H1 (cell line): Measurements from ENCODE around the gene CCDC136.

Source experiments
- ATF3 ChIP-seq: IDR thresholded peaks from 2 replicates; pipeline ENCODE4 v1.6.1; 2011; ENCODE audit warnings: low read depth, mild to moderate bottlenecking, low read length; ENCODE audit not compliant: insufficient read depth
- CBX8 ChIP-seq: fragments of 300-800, 300-1000 bp; sonication (generic); IDR thresholded peaks from 2 replicates; pipeline ENCODE4 v1.7.1; 2016; ENCODE audit warnings: low read depth, low read length, borderline replicate concordance
- CTCF ChIP-seq, 3 experiments: IDR thresholded peaks; 1 replicate in 2 of 3; 2 replicates in 1 of 3; pipeline versions ENCODE4 v1.5.1 to v1.6.1; 2011; ENCODE audit warnings: low read length in 3 of 3, mild to moderate bottlenecking in 3 of 3, inconsistent platforms in 2 of 3, low read depth in 1 of 3, moderate library complexity in 1 of 3; ENCODE audit not compliant: insufficient read depth in 1 of 3; ENCODE audit errors: control extremely low read depth in 1 of 3
- EZH2 ChIP-seq: fragments of 200-600 bp; sonication (generic); IDR thresholded peaks from 2 replicates; pipeline ENCODE4 v1.7.1; 2012; ENCODE audit warnings: low read depth, mild to moderate bottlenecking, moderate library complexity, low read length, inconsistent platforms; ENCODE audit not compliant: severe bottlenecking
- FOSL1 ChIP-seq: IDR thresholded peaks from 2 replicates; pipeline ENCODE4 v1.6.1; 2011; ENCODE audit warnings: mild to moderate bottlenecking, low read depth, low read length, moderate library complexity; ENCODE audit not compliant: insufficient read depth
- GTF2F1 ChIP-seq: IDR thresholded peaks from 2 replicates; pipeline ENCODE4 v1.6.1; 2012; ENCODE audit warnings: low read depth, low read length, improper control_type of control experiment, borderline replicate concordance
- MAX ChIP-seq: IDR thresholded peaks from 2 replicates; pipeline ENCODE4 v1.6.1; 2012; ENCODE audit warnings: inconsistent platforms
- POLR2A ChIP-seq, 2 experiments: IDR thresholded peaks; 1 replicate in 1 of 2; 2 replicates in 1 of 2; pipeline ENCODE4 v1.6.1; 2011; ENCODE audit warnings: low read depth in 2 of 2, low read length in 2 of 2, mild to moderate bottlenecking in 2 of 2; ENCODE audit errors: control extremely low read depth in 1 of 2
- POLR2AphosphoS5 ChIP-seq: IDR thresholded peaks from 2 replicates; pipeline ENCODE4 v1.6.1; 2011; ENCODE audit warnings: low read depth, low read length
- RAD21 ChIP-seq, 2 experiments: IDR thresholded peaks in 1 of 2; conservative IDR thresholded peaks in 1 of 2; 2 replicates each; pipeline ENCODE4 v1.6.1; 2011; ENCODE audit warnings: low read depth in 2 of 2, low read length in 2 of 2, improper control_type of control experiment in 1 of 2, inconsistent platforms in 1 of 2, mild to moderate bottlenecking in 1 of 2, moderate library complexity in 1 of 2
- SP1 ChIP-seq: IDR thresholded peaks from 2 replicates; pipeline ENCODE4 v1.6.1; 2011; ENCODE audit warnings: low read depth, low read length
- ZNF274 ChIP-seq: IDR thresholded peaks from 2 replicates; pipeline ENCODE4 v1.7.0; 2012; ENCODE audit warnings: low read length, borderline replicate concordance; ENCODE audit errors: extremely low read depth

- TF ChIP-seq CTCF (IDR thresholded peaks at IDR 0.05; ENCODE audit: control extremely low read depth in 1 of 3, insufficient read depth in 1 of 3, low read depth in 1 of 3, low read length in 3 of 3) (no peak), POLR2A (IDR thresholded peaks at IDR 0.05; ENCODE audit: control extremely low read depth in 1 of 2, low read depth in 2 of 2, low read length in 2 of 2) (no peak), CBX8 (no peak), ZNF274 (no peak), ATF3 (no peak), RAD21 (IDR thresholded peaks at IDR 0.05 in 1 of 2, conservative IDR thresholded peaks at IDR 0.05 in 1 of 2; ENCODE audit: low read depth in 2 of 2, low read length in 2 of 2) (no peak), GTF2F1 (no peak), MAX (no peak), EZH2 (no peak), SP1 (no peak), POLR2AphosphoS5 (no peak), FOSL1 (no peak)
Measured at GRCh38 chr7:128849156-128849515, 57.4 kb downstream of the CCDC136 start.
